Heart left ventricle (tissue), 16 donors: Measurements from ENCODE around the gene SLFN5. TPM values are rescaled to one million over a fixed set of nuclear protein-coding genes. Genes with fewer than 3 reads are reported as not detected.
"Not testable (repeated sequence)": the region's sequence is repeated elsewhere in the genome, so short reads cannot be mapped to it uniquely, and the experiment has no call there.

Source experiments
- ATAC-seq, 4 donors: fragments of 200-7000 bp; cut with Tn5 transposase; one replicate each; pipeline ENCODE4 v1.9.1; 2020 to 2022; ENCODE audit warnings: moderate library complexity in 4 of 4, mild to moderate bottlenecking in 3 of 4, moderate number of reproducible peaks in 1 of 4
- DNase-seq, 5 donors: peaks; one replicate each; pipeline ENCODE4 v3.0.0-alpha.2; 2020
- H3K27ac ChIP-seq, 12 donors: fragments of 200-600 bp; sonication (generic) in 4 of 12; one replicate each; pipeline versions ENCODE4 v1.5.0 to v1.8.0; 2016 to 2022; ENCODE audit warnings: mild to moderate bottlenecking in 2 of 12
- H3K27me3 ChIP-seq, 9 donors: fragments of 200-600 bp; sonication (generic) in 2 of 9; one replicate each; pipeline versions ENCODE4 v1.5.1 to v1.8.0; 2016 to 2022; ENCODE audit warnings: mild to moderate bottlenecking in 3 of 9
- H3K36me3 ChIP-seq, 9 donors: fragments of 200-600 bp; sonication (generic) in 2 of 9; one replicate each; pipeline versions ENCODE4 v1.5.0 to v1.8.0; 2018 to 2022; ENCODE audit warnings: mild to moderate bottlenecking in 2 of 9
- H3K4me1 ChIP-seq, 12 donors: fragments of 200-600 bp; sonication (generic) in 4 of 12; one replicate each; pipeline versions ENCODE4 v1.5.0 to v1.8.0; 2016 to 2022; ENCODE audit warnings: mild to moderate bottlenecking in 3 of 12
- H3K4me3 ChIP-seq, 12 donors: fragments of 200-600 bp; sonication (generic) in 4 of 12; one replicate each; pipeline versions ENCODE4 v1.5.0 to v1.8.0; 2017 to 2022; ENCODE audit warnings: mild to moderate bottlenecking in 9 of 12, moderate library complexity in 4 of 12
- H3K9me3 ChIP-seq, 12 donors: fragments of 200-600 bp; sonication (generic) in 4 of 12; one replicate each; pipeline versions ENCODE4 v1.5.0 to v1.8.0; 2016 to 2022; ENCODE audit warnings: mild to moderate bottlenecking in 1 of 12
- POLR2A ChIP-seq, 2 donors: fragments of 450-650 bp; IDR thresholded peaks; one replicate each; pipeline ENCODE4 v1.6.1; 2017; ENCODE audit warnings: antibody characterized with exemption in 2 of 2, mild to moderate bottlenecking in 2 of 2, moderate library complexity in 2 of 2
- WGBS, 4 donors: extraction: QIAGEN DNeasy Blood & Tissue Kit in 2 of 4; methylation state at CpG; one replicate each; pipeline versions ENCODE4 v1.1.5 to v1.1.7; 2013 to 2018; 5-methylcytosine and 5-hydroxymethylcytosine counted together
- intact Hi-C, 10 donors: fragments of 100-400 bp; cut with DNase I; formaldehyde crosslinking; loops; one replicate each; pipeline versions ENCODE4 v1.11.1 to v1.14.2; 2022
- polyA plus RNA-seq, 2 donors: library from polyadenylated mRNA; stranded (reverse); fragments of 200-250 nt; gene quantifications; one replicate each; pipeline ENCODE4 v1.2.3, GENCODE V29; 2013
- total RNA-seq, 9 donors: library from RNA; depleted of rRNA in 2 of 9; stranded (reverse); fragments of >200 nt in 2 of 9; fragmentation: NEBNext Ultra II Directional in 3 of 9; extraction: Animal tissue kit (Norgen Biotek cat#: 25700) in 3 of 9; gene quantifications; one replicate each; pipeline versions ENCODE4 v1.1.0 to v1.2.4, GENCODE V29; 2016 to 2023
- TF ChIP-seq, protein P1 (sequence below), 12 donors: fragments of 200-600 bp; sonication (generic) in 4 of 12; IDR thresholded peaks; one replicate each; pipeline versions ENCODE4 v1.5.0 to v1.8.0; 2018 to 2022; ENCODE audit warnings: antibody characterized with exemption in 12 of 12, mild to moderate bottlenecking in 5 of 12
- donor health status: ischemic (EF 13 %, LVEDD 7.1; RV severe dilation, severe dysfunction).
- donor health status: healthy with polysubstance abuse.
- donor health status: DM: no; HTN: yes; CAD: no.
- donor health status: DM: no; HTN: no; CAD: no.
- donor health status: ischemic (EF 25% LVEDD 6.9; RV normal size, moderate dysfunction).
- donor health status: ischemic (EF 25% LVEDD 5.7; RV mildly dilated, moderate dysfunction).
- donor health status: healthy.
- donor health status: DM: yes; HTN: yes; CAD: no.
- donor health status: ischemic (EF 35%, LVEDD 5.7; RV mildly dilated, moderate dysfunction).
- donor health status: nonischemic (EF 11% LVEDD 7.7; RV severe dilation, severe dysfunction).
- donor health status: DM: yes; HTN: yes; CAD: no.
- donor health status: PGD.
- donor health status: ischemic (EF 29% LVEDD 5.4; RV normal size, mild dysfunction).
- donor health status: nonischemic (EF 23%, LVEDD 6.1; RV moderate dilation, normal function).

SLFN5 gene
- total and polyA plus RNA-seq, 11 donors, result 3.0 to 41.4 (median 13.7) TPM

DNA sequence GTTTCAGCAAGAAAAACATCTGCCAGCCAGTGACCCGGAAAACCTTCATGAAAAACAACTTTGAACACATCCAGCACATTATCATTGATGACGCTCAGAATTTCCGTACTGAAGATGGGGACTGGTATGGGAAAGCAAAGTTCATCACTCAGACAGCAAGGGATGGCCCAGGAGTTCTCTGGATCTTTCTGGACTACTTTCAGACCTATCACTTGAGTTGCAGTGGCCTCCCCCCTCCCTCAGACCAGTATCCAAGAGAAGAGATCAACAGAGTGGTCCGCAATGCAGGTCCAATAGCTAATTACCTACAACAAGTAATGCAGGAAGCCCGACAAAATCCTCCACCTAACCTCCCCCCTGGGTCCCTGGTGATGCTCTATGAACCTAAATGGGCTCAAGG, 22.2 kb downstream of the SLFN5 start:
- ATAC-seq (no peak), DNase-seq (no peak)
- Histone ChIP-seq H3K36me3 (peaks cover 0 to 92% (median 71%) of the 10 kb centered on the region in 9 donors), H3K27ac (no peak overlapping the region), H3K27me3 (no peaks in the 10 kb centered on the region), H3K4me3 (no peak overlapping the region), H3K9me3 (no peaks in the 10 kb centered on the region), H3K4me1 (peaks cover 0 to 8% (median 0%) of the 10 kb centered on the region in 12 donors)
- 84 to 98% (median 96%) methylated on average over 5 of the region's 5 CpGs for WGBS, 4 donors
- intact Hi-C loops, result no loop called here
- no peak for TF ChIP-seq POLR2A (IDR thresholded peaks at IDR 0.05)
- TF ChIP-seq, protein P1, sequence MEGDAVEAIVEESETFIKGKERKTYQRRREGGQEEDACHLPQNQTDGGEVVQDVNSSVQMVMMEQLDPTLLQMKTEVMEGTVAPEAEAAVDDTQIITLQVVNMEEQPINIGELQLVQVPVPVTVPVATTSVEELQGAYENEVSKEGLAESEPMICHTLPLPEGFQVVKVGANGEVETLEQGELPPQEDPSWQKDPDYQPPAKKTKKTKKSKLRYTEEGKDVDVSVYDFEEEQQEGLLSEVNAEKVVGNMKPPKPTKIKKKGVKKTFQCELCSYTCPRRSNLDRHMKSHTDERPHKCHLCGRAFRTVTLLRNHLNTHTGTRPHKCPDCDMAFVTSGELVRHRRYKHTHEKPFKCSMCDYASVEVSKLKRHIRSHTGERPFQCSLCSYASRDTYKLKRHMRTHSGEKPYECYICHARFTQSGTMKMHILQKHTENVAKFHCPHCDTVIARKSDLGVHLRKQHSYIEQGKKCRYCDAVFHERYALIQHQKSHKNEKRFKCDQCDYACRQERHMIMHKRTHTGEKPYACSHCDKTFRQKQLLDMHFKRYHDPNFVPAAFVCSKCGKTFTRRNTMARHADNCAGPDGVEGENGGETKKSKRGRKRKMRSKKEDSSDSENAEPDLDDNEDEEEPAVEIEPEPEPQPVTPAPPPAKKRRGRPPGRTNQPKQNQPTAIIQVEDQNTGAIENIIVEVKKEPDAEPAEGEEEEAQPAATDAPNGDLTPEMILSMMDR (IDR thresholded peaks at IDR 0.05), result no peak

DNA sequence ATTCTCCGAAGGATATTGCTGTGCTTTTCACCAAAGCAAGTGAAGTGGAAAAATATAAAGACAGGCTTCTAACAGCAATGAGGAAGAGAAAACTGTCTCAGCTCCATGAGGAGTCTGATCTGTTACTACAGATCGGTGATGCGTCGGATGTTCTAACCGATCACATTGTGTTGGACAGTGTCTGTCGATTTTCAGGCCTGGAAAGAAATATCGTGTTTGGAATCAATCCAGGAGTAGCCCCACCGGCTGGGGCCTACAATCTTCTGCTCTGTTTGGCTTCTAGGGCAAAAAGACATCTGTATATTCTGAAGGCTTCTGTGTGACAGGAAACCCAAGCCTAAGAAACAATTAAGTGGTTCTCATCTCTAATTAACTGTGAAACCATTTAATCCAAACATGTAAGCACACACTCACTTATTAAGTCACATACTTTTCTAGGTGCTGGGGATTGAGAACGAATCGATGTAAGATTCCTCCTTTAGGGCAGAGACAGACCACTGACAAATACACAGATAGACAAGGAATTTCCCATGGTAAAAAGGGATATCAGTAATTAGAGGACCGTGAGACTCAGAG, 22.8 kb downstream of the SLFN5 start:
- Histone ChIP-seq H3K9me3 (no peaks in the 10 kb centered on the region), H3K4me1 (peaks cover 0 to 8% (median 0%) of the 10 kb centered on the region in 12 donors), H3K27me3 (no peaks in the 10 kb centered on the region), H3K4me3 (no peak overlapping the region), H3K27ac (no peak overlapping the region), H3K36me3 (peaks cover 0 to 86% (median 65%) of the 10 kb centered on the region in 9 donors)
- no peak for DNase-seq
- WGBS, 4 donors, result 80 to 85% (median 82%) methylated on average over 11 of the region's 11 CpGs
- TF ChIP-seq, protein P1 (IDR thresholded peaks at IDR 0.05), result no peak
- TF ChIP-seq POLR2A (IDR thresholded peaks at IDR 0.05), result no peak
- intact Hi-C loops, result no loop called here
- no peak for ATAC-seq

DNA sequence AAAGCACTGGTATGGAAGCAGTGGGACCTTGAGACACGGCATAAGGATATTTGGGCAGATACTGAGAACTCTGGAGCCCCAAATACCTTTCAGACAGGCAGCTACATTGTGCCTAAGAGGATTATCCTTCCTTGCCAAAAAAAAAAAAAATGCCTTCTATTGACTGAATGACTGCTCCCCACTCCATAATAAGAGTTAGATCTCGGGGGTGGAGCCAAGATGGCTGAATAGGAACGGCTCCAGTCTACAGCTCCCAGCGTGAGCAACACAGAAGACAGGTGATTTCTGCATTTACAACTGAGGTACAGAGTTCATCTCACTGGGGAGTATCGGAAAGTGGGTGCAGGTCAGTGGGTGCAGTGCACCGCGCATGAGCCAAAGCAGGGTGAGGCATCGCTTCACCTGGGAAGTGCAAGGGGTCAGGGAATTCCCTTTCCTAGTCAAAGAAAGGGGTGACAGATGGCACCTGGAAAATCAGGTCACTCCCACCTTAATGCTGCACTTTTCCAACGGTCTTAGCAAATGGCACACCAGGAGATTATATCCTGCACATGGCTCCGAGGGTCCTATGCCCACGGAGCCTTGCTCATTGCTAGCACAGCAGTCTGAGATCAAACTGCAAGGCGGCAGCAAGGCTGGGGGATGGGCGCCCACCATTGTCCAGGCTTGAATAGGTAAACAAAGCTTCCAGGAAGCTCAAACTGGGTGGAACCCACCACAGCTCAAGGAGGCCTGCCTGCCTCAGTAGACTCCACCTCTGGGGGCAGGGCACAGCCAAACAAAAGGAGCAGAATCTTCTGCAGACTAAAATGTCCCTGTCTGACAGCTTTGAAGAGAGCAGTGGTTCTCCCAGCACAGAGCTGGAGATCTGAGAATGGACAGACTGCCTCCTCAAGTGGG, 31.5 kb downstream of the SLFN5 start:
- not testable (repeated sequence) for ATAC-seq

DNA sequence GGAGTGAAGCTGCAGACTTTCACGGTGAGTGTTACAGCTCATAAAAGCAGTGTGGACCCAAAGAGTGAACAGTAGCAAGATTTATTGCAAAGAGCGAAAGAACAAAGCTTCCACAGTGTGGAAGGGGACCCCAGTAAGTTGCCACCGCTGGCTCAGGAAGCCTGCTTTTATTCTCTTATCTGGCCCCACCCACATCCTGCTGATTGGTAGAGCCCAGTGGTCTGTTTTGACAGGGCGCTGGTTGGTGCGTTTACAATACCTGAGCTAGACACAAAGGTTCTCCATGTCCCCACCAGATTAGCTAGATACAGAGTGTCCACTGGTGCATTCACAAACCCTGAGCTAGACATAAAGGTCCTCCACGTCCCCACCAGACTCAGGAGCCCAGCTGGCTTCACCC, 35.6 kb downstream of the SLFN5 start:
- H3K4me1 ChIP-seq, H3K27me3 ChIP-seq, DNase-seq, intact Hi-C loops, H3K36me3 ChIP-seq, H3K27ac ChIP-seq, ATAC-seq, H3K4me3 ChIP-seq, H3K9me3 ChIP-seq: not testable (repeated sequence)
- WGBS, 4 donors, result 74 to 88% (median 80%) methylated on average over 5 to 6 of the region's 6 CpGs

More for the DNA sequence above, 31.5 kb downstream of the SLFN5 start:
- H3K4me3 ChIP-seq, H3K4me1 ChIP-seq, intact Hi-C loops, DNase-seq, H3K27ac ChIP-seq, H3K27me3 ChIP-seq, H3K36me3 ChIP-seq: not testable (repeated sequence)
- whole genome bisulfite sequencing, 4 donors, result 72 to 85% (median 76%) methylated on average over 12 to 13 of the region's 13 CpGs
- H3K9me3 ChIP-seq, result peaks cover 0 to 10% (median 0%) of the 10 kb centered on the region in 12 donors

DNA sequence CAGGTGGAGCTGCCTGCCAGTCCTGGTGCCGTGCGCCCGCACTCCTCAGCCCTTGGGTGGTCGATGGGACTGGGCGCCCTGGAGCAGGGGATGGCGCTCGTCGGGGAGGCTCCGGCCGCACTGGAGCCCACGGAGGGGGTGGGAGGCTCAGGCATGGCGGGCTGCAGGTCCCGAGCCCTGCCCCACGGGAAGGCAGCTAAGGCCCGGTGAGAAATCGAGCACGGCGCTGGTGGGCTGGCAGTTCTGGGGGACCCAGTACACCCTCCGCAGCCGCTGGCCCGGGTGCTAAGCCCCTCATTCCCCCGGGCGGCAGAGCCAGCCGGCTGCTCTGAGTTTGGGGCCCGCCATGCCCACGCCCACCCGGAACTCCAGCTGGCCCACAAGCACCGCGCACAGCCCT, 36.0 kb downstream of the SLFN5 start:
- 95 to 100% (median 97%) methylated on average over 1 to 29 of the region's 29 CpGs for WGBS, 4 donors

More for the DNA sequence above, 36.0 kb downstream of the SLFN5 start:
- H3K4me1 ChIP-seq, H3K9me3 ChIP-seq, DNase-seq, H3K27ac ChIP-seq, H3K36me3 ChIP-seq, H3K27me3 ChIP-seq, ATAC-seq, H3K4me3 ChIP-seq, intact Hi-C loops: not testable (repeated sequence)
